Tibial nerve (tissue), 4 donors: Measurements from ENCODE around the gene VAMP8. TPM values are rescaled to one million over a fixed set of nuclear protein-coding genes. Genes with fewer than 3 reads are reported as not detected.
A peak's percentile ranks its signal among the peaks of the same experiment; 100 is the strongest.
"Not testable (repeated sequence)": the region's sequence is repeated elsewhere in the genome, so short reads cannot be mapped to it uniquely, and the experiment has no call there.

ENCODE experiments used
- DNase-seq, 2 donors: peaks; one replicate each; pipeline ENCODE4 v3.0.0-alpha.2; 2019; ENCODE audit warnings: low spot score in 2 of 2
- H3K27ac ChIP-seq, 4 donors: fragments of 200-600 bp; sonication (generic) in 3 of 4; one replicate each; pipeline ENCODE4 v1.5.1; 2017 to 2019; ENCODE audit warnings: mild to moderate bottlenecking in 1 of 4
- H3K27me3 ChIP-seq, 2 donors: fragments of 200-600 bp; sonication (generic) in 1 of 2; one replicate each; pipeline versions ENCODE4 v1.5.1 to v1.6.0; 2017 to 2019
- H3K36me3 ChIP-seq, 3 donors: fragments of 200-600 bp; sonication (generic); one replicate each; pipeline ENCODE4 v1.5.1; 2018 to 2019
- H3K4me1 ChIP-seq, 4 donors: fragments of 200-600 bp; sonication (generic) in 3 of 4; one replicate each; pipeline ENCODE4 v1.5.1; 2017 to 2019
- H3K4me3 ChIP-seq, 4 donors: fragments of 200-600 bp; sonication (generic) in 3 of 4; one replicate each; pipeline ENCODE4 v1.5.1; 2017 to 2019; ENCODE audit warnings: mild to moderate bottlenecking in 1 of 4, moderate library complexity in 1 of 4
- H3K9me3 ChIP-seq, 4 donors: fragments of 200-600 bp; sonication (generic) in 3 of 4; one replicate each; pipeline ENCODE4 v1.5.1; 2017 to 2019
- EP300 ChIP-seq, 2 donors: sonication (generic); formaldehyde crosslinking; IDR thresholded peaks; one replicate each; pipeline ENCODE4 v1.6.1; 2017; ENCODE audit warnings: antibody characterized with exemption in 2 of 2, mild to moderate bottlenecking in 1 of 2
- POLR2A ChIP-seq, 2 donors: fragments of 450-650 bp; IDR thresholded peaks; one replicate each; pipeline ENCODE4 v1.6.1; 2017; ENCODE audit warnings: antibody characterized with exemption in 2 of 2, mild to moderate bottlenecking in 2 of 2, moderate library complexity in 2 of 2
- WGBS, 2 donors: methylation state at CpG; one replicate each; pipeline ENCODE4 v1.1.5; 2018; 5-methylcytosine and 5-hydroxymethylcytosine counted together
- total RNA-seq, 4 donors: library from RNA; depleted of rRNA; stranded (reverse); fragments of >200 nt; gene quantifications; one replicate each; pipeline ENCODE4 v1.1.0, GENCODE V29; 2016
- TF ChIP-seq, protein P1 (sequence below), 5 experiments: fragments of 200-600 bp in 3 of 5; fragments of 450-650 bp in 2 of 5; sonication (generic) in 3 of 5; IDR thresholded peaks; one replicate each; pipeline ENCODE4 v1.5.1; 2016 to 2019; ENCODE audit warnings: antibody characterized with exemption in 5 of 5, mild to moderate bottlenecking in 3 of 5, moderate library complexity in 2 of 5

VAMP8 gene
- total RNA-seq, 4 donors from 2014 or later, result 4.3 to 24.0 (median 11.8) TPM

DNA sequence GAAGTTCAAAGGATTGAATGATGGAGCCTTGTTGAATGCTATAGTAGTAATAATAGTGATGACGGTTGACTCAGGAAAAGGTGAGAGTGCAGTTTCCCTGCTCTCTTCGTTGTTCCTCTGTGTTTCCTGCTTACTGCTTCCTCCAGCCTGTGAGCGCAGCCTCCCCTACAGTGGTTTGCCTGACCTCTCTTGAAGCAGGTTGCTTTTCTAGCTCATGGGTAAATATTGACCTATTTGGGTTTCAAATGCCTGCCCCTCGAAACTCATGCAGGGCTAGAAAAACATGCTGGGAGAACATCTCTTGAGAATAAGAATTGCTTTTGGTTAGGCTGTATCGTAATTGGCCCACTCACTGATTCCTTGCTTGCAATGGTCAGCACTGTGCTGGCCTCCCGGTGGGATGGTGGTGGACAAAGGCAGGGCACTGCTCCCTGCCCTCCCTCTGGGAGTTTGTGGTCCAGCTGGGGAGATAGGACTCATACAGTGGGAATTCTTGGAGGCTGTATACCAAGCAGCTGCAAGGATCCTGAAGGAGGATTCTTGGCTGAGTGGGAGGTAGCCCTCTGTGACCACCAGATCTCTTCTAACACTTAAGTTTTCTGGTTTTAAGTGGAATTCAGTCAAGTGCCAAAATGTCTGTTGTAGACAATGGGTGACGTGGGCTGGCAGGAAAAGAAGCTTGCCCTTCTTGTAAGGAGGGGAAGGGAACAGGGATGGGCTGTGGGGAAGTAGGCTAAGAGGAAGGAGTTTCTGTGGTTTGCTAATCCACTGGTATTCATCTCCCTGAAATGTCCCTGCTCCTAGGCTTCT, 12.8 kb downstream of the VAMP8 start:
- 25 to 29% methylated on average over 7 of the region's 7 CpGs for WGBS, 2 donors
- Histone ChIP-seq H3K4me3 (no peak overlapping the region), H3K27ac (peak overlapping the region; percentile 30 to 95 (median 84)), H3K36me3 (no peaks in the 10 kb centered on the region), H3K9me3 (no peaks in the 10 kb centered on the region), H3K4me1 (peaks cover 0 to 91% (median 69%) of the 10 kb centered on the region in 4 donors), H3K27me3 (no peaks in the 10 kb centered on the region)
- no peak for DNase-seq
- TF ChIP-seq, protein P1, sequence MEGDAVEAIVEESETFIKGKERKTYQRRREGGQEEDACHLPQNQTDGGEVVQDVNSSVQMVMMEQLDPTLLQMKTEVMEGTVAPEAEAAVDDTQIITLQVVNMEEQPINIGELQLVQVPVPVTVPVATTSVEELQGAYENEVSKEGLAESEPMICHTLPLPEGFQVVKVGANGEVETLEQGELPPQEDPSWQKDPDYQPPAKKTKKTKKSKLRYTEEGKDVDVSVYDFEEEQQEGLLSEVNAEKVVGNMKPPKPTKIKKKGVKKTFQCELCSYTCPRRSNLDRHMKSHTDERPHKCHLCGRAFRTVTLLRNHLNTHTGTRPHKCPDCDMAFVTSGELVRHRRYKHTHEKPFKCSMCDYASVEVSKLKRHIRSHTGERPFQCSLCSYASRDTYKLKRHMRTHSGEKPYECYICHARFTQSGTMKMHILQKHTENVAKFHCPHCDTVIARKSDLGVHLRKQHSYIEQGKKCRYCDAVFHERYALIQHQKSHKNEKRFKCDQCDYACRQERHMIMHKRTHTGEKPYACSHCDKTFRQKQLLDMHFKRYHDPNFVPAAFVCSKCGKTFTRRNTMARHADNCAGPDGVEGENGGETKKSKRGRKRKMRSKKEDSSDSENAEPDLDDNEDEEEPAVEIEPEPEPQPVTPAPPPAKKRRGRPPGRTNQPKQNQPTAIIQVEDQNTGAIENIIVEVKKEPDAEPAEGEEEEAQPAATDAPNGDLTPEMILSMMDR (IDR thresholded peaks at IDR 0.05), result peak in 1 of 5 experiments; percentile 5
- TF ChIP-seq POLR2A (IDR thresholded peaks at IDR 0.05) (no peak), EP300 (IDR thresholded peaks at IDR 0.05) (peak in 1 of 2 donors; percentile 50)

DNA sequence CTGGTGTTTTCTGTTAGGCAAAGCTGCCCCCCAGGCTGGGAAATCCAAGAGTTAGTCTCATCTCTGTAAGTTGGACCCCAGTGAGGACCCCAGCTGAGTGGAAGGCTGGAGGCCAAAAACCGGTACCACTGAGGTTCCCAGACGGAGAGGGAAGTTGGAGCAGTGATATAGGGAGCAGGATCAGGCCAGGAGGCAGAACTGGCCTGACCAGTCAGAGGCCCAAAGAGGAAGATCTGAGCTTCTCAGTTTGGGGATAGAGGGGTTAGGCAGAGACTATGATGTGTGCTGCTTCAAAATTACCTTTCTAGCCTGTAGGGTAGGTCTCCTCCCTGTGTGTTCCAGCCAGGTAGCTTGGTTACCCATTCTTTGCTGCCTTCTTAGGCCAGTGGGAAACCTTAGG, 13.6 kb downstream of the VAMP8 start:
- Histone ChIP-seq H3K4me1 (peaks cover 0 to 84% (median 61%) of the 10 kb centered on the region in 4 donors), H3K36me3 (no peaks in the 10 kb centered on the region), H3K27ac (peak overlapping the region; percentile 30 to 95 (median 84)), H3K4me3 (no peak overlapping the region), H3K9me3 (no peaks in the 10 kb centered on the region), H3K27me3 (no peaks in the 10 kb centered on the region)
- no peak for DNase-seq
- TF ChIP-seq POLR2A (IDR thresholded peaks at IDR 0.05) (no peak), EP300 (IDR thresholded peaks at IDR 0.05) (no peak)
- TF ChIP-seq, protein P1 (IDR thresholded peaks at IDR 0.05), result no peak
- WGBS, 2 donors, result 55 to 84% methylated on average over 2 of the region's 2 CpGs

DNA sequence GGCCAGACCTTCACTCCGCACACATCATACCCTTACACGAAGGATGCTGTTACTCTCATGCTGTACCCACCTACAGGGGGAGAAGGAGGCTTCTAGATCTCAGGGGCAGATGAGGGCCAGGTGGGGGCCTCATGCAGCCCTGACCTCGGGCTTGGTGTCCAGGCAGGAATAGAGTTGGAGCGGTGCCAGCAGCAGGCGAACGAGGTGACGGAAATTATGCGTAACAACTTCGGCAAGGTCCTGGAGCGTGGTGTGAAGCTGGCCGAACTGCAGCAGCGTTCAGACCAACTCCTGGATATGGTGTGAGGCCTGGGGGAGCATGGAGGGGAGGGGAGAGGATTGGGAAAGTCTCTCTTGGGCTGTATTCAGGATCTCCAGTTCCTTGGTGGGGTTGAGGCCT, 14.2 kb downstream of the VAMP8 start:
- H3K27ac ChIP-seq, result peak overlapping the region; percentile 30 to 95 (median 84)
- H3K4me1 ChIP-seq, result peaks cover 0 to 84% (median 62%) of the 10 kb centered on the region in 4 donors
- H3K9me3 ChIP-seq, result no peaks in the 10 kb centered on the region
- DNase-seq, result no peak
- peaks cover 0 to under 1% (median 0%) of the 10 kb centered on the region in 3 donors for H3K36me3 ChIP-seq
- no peak overlapping the region for H3K4me3 ChIP-seq
- H3K27me3 ChIP-seq, result no peaks in the 10 kb centered on the region
- TF ChIP-seq EP300 (IDR thresholded peaks at IDR 0.05), result no peak
- TF ChIP-seq, protein P1 (IDR thresholded peaks at IDR 0.05), result no peak
- 71 to 76% methylated on average over 10 to 12 of the region's 12 CpGs for WGBS, 2 donors

DNA sequence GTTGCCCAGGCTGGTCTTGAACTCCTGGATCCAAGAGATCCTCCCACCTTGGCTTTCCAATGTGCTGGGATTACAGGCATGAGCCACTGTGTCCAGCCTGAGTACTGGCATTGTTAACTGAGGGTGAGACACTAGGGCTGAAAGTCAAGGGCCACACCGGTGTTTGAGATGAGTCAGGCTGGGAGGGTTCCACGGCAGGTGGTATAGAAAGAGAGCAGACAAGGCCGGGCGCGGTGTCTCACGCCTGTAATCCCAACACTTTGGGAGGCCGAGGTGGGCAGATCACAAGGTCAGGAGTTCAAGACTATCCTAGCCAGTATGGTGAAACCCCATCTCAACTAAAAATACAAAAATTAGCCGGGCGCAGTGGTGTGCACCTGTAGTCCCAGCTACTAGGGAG, 14.9 kb downstream of the VAMP8 start:
- H3K4me3 ChIP-seq, H3K27me3 ChIP-seq, H3K36me3 ChIP-seq, DNase-seq, H3K9me3 ChIP-seq: not testable (repeated sequence)
- WGBS, 2 donors, result 94 to 96% methylated on average over 9 of the region's 9 CpGs
- peak overlapping the region in 2 of 4 donors; percentile 93 to 95 for H3K27ac ChIP-seq
- peaks cover 0 to 83% (median 65%) of the 10 kb centered on the region in 4 donors for H3K4me1 ChIP-seq

DNA sequence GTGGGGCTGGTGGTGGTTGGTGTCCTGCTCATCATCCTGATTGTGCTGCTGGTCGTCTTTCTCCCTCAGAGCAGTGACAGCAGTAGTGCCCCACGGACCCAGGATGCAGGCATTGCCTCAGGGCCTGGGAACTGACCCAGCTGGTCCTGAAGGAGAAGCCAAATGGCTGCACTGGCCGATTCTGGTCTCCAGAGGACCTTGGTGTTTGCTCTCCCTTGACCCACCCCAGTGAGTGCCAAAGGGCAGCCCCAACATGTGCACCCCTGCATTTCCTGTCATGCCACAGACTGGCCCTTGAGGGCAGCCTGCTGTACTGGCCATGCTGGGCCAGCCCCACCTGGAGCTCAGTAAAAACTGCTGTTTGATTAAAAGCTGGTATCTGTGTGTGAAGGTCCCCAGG, 15.6 kb downstream of the VAMP8 start:
- no peaks in the 10 kb centered on the region for H3K9me3 ChIP-seq
- 58 to 63% methylated on average over 3 of the region's 3 CpGs for WGBS, 2 donors
- H3K4me1 ChIP-seq, result peaks cover 0 to 80% (median 58%) of the 10 kb centered on the region in 4 donors
- H3K27ac ChIP-seq, result no peak overlapping the region
- H3K27me3 ChIP-seq, result no peaks in the 10 kb centered on the region
- DNase-seq, result no peak
- TF ChIP-seq, protein P1 (IDR thresholded peaks at IDR 0.05), result no peak
- TF ChIP-seq POLR2A (IDR thresholded peaks at IDR 0.05), result no peak
- no peak for TF ChIP-seq EP300 (IDR thresholded peaks at IDR 0.05)
- H3K36me3 ChIP-seq, result peaks cover 0 to 13% (median 4%) of the 10 kb centered on the region in 3 donors
- H3K4me3 ChIP-seq, result no peak overlapping the region
